ENCODE data around the gene NOP14.

Gene NOP14

DNA sequence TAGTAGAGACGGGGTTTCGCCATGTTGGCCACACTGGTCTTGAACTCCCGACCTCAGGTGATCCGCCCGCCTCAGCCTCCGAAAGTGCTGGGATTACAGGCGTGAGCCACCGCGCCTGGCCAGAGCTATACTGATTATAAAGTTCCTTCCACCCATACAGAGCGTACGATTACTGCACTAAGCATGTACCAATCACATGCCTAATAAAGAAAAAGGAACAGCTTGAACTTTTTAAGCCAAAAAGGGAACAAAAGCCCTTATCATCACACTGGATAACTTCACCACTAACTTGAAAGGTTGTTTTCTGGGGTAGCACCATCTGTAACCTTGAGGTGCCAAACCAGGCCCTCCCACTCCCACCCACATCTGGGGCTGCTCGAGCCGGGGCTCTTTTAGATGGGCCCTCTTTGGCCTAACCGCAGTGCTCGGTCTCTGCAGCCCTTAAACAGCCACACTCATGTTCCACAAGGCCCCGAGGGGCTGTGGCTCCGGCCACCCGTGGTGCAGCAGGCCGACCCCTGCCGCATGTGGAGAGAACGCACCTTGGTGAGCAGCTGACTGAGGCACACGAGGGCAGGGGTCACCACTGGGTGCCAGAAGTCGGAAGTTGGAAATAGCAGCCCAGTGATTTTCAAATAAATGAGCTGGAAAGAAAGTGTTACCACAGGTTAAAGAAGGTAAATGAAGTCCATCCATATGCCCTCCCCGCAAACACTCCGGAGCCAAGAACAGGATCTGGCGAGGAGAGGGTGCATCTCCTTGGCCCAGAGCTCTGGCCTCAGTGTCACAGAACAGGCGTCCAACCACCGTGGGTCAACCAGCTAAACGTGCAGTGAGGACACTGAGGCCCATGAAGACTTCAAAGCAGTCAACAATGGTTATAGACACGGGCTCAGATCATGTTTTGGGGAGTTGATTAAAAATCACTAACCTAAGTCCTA lies 18.4 kb downstream of the NOP14 start:
- DNase-seq (ENCODE audit: low read depth), result no peak
- TF ChIP-seq, protein P1, sequence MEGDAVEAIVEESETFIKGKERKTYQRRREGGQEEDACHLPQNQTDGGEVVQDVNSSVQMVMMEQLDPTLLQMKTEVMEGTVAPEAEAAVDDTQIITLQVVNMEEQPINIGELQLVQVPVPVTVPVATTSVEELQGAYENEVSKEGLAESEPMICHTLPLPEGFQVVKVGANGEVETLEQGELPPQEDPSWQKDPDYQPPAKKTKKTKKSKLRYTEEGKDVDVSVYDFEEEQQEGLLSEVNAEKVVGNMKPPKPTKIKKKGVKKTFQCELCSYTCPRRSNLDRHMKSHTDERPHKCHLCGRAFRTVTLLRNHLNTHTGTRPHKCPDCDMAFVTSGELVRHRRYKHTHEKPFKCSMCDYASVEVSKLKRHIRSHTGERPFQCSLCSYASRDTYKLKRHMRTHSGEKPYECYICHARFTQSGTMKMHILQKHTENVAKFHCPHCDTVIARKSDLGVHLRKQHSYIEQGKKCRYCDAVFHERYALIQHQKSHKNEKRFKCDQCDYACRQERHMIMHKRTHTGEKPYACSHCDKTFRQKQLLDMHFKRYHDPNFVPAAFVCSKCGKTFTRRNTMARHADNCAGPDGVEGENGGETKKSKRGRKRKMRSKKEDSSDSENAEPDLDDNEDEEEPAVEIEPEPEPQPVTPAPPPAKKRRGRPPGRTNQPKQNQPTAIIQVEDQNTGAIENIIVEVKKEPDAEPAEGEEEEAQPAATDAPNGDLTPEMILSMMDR (conservative IDR thresholded peaks at IDR 0.05; ENCODE audit: control insufficient read depth, insufficient read depth, low read depth, low read length), result no peak
- no peak overlapping the region for H3K4me3 ChIP-seq (ENCODE audit: control insufficient read depth, low read depth, low read length)

DNA sequence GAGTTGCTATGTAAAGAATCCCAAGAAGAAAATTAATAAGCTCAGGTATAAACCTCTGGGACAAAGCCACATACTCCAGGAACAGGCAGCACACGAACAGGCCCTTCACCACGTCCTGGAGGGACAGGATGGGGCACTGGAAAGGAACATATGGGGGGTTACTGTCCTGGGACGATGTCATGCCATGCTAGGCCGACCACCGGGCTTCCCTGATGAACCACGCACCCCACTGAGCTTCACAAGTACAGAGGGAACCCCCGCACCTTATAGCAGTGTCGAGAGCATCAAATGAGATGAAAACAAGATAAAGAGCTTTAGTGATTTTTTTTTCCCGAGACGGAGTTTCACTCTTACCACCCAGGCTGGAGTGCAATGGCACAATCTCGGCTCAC lies 19.1 kb downstream of the NOP14 start:
- TF ChIP-seq, protein P1 (conservative IDR thresholded peaks at IDR 0.05; ENCODE audit: control insufficient read depth, insufficient read depth, low read depth, low read length), result no peak
- no peak for DNase-seq (ENCODE audit: low read depth)

DNA sequence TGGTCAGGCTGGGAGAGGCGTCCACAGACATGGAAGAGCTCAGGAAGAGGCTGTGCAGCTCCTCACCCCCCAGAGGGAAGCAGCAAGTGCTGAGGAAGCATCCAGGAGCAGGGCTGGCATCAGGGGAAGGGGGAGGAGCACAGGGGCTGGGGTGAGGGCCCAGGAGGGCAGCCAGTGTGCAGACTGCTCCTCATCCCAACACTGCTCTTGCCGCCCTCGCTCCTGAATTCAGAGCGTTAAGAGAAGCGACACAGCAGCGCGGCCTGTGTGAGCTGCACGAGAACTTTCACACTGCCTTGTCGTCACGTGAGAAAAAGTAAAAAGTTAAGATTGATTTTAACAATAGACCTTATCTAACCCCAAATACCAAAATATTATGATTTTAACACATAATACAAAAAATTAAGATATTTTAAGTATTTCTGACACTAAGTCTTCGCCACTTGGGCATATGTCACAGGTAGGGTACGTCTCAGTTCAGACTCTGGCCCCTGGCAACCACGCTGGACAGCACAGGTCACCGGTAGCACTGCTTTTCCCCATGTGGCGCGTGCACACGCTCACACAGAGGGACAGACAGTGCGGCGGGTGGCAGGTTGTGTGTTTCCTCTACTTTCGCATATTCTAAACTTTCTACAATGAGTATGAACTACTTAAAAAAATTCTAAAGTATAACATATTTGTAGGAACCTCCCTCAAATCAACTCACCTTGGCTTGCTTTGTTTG lies 19.7 kb downstream of the NOP14 start:
- DNase-seq (ENCODE audit: low read depth), result no peak
- no peak overlapping the region for H3K4me3 ChIP-seq (ENCODE audit: control insufficient read depth, low read depth, low read length)
- TF ChIP-seq, protein P1 (conservative IDR thresholded peaks at IDR 0.05; ENCODE audit: control insufficient read depth, insufficient read depth, low read depth, low read length), result no peak

More for the DNA sequence above, 19.1 kb downstream of the NOP14 start:
- no peak overlapping the region for H3K4me3 ChIP-seq (ENCODE audit: control insufficient read depth, low read depth, low read length)

DNA sequence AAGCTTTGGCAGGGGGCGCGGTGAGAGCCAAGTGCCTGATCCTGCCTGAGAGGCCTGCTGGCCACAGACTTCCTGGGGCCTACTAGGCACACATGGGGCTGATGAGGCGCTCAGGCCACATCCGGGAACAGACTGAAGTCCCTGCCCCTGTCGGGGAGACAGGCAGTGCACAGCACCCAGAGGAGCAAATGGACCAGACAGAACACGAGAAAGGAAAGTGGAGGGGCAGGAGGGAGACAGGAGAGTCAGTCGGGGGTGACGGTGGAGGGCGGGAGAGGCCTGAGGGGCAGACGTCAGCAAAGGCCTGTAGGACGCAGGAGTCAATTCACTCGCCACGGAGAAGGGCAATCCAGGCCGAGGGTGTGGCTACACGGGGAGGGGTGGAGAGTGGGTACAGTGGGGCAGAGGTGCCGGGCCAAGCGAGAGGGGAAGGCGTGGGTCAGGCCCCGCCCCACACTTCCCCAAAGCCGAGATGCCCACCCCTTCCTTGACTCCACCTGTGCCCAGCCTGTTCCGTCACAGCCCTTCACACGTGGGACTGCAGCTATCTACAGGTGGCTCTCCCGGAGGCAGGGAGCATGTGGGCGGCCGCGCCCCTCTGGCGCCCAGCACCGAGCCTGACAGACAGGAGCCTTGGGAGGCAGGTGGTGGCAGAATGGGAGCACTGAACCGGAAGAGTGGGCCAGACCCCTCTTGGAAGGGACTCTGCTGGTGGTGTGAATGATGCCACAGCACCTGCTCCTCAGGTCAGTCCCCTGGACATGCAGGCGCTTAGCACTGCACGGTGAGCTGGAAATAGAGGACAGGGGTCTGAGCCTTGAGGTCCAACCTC lies 20.5 kb downstream of the NOP14 start:
- H3K4me3 ChIP-seq (ENCODE audit: control insufficient read depth, low read depth, low read length), result no peak overlapping the region
- TF ChIP-seq, protein P1 (conservative IDR thresholded peaks at IDR 0.05; ENCODE audit: control insufficient read depth, insufficient read depth, low read depth, low read length), result no peak
- DNase-seq (ENCODE audit: low read depth), result no peak

DNA sequence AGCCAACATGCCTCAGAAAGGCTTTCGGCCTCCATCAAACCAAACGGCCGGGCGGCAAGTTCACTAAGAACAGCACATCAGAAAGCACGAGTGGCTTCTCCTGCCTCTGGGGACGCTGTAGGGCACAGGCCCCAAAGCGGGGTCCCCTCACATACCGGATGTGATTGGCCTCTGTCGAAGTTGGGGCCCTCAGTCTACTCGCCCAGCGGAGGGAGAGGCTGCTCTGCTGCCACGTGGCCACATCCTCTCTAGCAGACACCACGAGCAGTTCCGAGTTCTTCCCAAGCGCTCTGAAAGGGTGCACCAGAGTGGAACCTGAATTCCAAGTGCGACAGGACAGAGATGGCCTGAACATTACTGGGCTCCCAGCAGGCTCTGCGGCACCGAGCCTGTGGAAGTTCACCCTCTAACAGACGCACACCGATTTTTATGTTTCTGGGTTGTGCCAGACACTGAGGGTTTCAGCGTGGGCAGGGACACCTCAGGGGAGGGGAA lies 21.1 kb downstream of the NOP14 start:
- H3K4me3 ChIP-seq (ENCODE audit: control insufficient read depth, low read depth, low read length), result no peak overlapping the region
- DNase-seq (ENCODE audit: low read depth), result no peak
- TF ChIP-seq, protein P1 (conservative IDR thresholded peaks at IDR 0.05; ENCODE audit: control insufficient read depth, insufficient read depth, low read depth, low read length), result no peak

Data from fibroblast of mammary gland (primary cell).